Keratinocyte (primary cell): ENCODE results near the gene DCPS.

Experiments
- EZH2 ChIP-seq: IDR thresholded peaks from one replicate; pipeline ENCODE4 v1.6.1; 2012; ENCODE audit warnings: inconsistent platforms, mild to moderate bottlenecking, low read length, moderate library complexity
- TF ChIP-seq, protein P1 (sequence below), 3 experiments: IDR thresholded peaks in 1 of 3; conservative IDR thresholded peaks in 1 of 3; optimal IDR thresholded peaks in 1 of 3; 2 replicates in 2 of 3; 3 replicates in 1 of 3; pipeline versions ENCODE3 to v1.5.1; 2011; ENCODE audit warnings: low read length in 3 of 3, mild to moderate bottlenecking in 3 of 3, moderate library complexity in 2 of 3, control low read depth in 1 of 3, inconsistent platforms in 1 of 3; ENCODE audit not compliant: insufficient read depth in 2 of 3; ENCODE audit errors: extremely low read depth in 1 of 3

DNA sequence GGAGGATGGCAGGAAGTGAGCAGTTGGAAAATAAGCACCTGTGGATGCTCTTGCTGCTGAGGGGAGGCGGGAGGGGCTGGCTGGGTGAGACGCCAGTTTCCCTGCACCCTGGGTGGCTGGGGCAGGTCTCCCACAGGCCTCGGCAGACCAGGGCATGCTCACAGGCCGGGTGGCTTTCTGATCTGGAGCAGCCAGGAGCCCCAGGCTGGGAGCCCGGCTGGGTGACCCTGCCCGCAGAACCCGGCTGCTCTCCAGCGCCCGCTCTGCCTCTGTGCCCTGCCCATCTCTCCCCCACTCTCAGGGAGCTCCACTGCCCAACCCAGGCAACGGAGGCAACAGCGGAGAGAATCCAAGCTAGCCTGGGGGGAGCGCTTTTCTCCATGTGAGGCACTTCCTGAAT, 24.6 kb downstream of the DCPS start:
- TF ChIP-seq, protein P1, sequence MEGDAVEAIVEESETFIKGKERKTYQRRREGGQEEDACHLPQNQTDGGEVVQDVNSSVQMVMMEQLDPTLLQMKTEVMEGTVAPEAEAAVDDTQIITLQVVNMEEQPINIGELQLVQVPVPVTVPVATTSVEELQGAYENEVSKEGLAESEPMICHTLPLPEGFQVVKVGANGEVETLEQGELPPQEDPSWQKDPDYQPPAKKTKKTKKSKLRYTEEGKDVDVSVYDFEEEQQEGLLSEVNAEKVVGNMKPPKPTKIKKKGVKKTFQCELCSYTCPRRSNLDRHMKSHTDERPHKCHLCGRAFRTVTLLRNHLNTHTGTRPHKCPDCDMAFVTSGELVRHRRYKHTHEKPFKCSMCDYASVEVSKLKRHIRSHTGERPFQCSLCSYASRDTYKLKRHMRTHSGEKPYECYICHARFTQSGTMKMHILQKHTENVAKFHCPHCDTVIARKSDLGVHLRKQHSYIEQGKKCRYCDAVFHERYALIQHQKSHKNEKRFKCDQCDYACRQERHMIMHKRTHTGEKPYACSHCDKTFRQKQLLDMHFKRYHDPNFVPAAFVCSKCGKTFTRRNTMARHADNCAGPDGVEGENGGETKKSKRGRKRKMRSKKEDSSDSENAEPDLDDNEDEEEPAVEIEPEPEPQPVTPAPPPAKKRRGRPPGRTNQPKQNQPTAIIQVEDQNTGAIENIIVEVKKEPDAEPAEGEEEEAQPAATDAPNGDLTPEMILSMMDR (optimal IDR thresholded peaks at IDR 0.05 in 1 of 3, IDR thresholded peaks at IDR 0.05 in 1 of 3, conservative IDR thresholded peaks at IDR 0.05 in 1 of 3; ENCODE audit: extremely low read depth in 1 of 3, insufficient read depth in 2 of 3, low read length in 3 of 3): no peak
- no peak for TF ChIP-seq EZH2
